Endothelial cell of umbilical vein (primary cell): Measurements from ENCODE around the gene C2orf69. TPM values are rescaled to one million over a fixed set of nuclear protein-coding genes. Genes with fewer than 3 reads are reported as not detected.

Experiments used
- BruUV-seq: library from RNA; stranded (reverse); fragments of 400-500 nt; replicated peaks from 2 replicates; lab custom pipeline; 2021; lab: Mats Ljungman, UMichigan
- CTCF ChIA-PET: fragments of 300-600, 350-600 bp; sonication (Branson Sonifier 250); formaldehyde crosslinking; loops from one replicate; lab custom pipeline; 2021; ENCODE audit warnings: antibody characterized with exemption, inconsistent platforms; lab: Charles Lee
- POLR2A ChIA-PET: fragments of 300-600, 350-600 bp; sonication (Branson Sonifier 250); formaldehyde crosslinking; loops from one replicate; lab custom pipeline; 2021; ENCODE audit warnings: antibody characterized with exemption, inconsistent platforms; lab: Charles Lee
- DNase-seq: peaks from one replicate; pipeline ENCODE4 v3.0.0-alpha.2; 2011; ENCODE audit warnings: low read depth, low spot score
- FAIRE-seq: peaks from 2 replicates; lab custom pipeline; 2011; peaks lifted over from hg19 to GRCh38; lab: Jason Lieb, UNC
- H2AFZ ChIP-seq: 2 replicates; pipeline ENCODE4 v1.6.0; 2012; ENCODE audit warnings: low read depth, low read length, control low read depth, inconsistent platforms
- H3K27ac ChIP-seq: 2 replicates; pipeline ENCODE4 v1.5.1; 2011; ENCODE audit warnings: low read depth, mild to moderate bottlenecking, control low read depth, low read length, moderate library complexity; ENCODE audit not compliant: insufficient read depth
- H3K27me3 ChIP-seq, 2 experiments: 2 replicates each; pipeline versions ENCODE4 v1.6.0 to v1.6.1; 2011; ENCODE audit warnings: low read length in 2 of 2, mixed read lengths in 1 of 2; ENCODE audit not compliant: control insufficient read depth in 2 of 2, insufficient read depth in 2 of 2
- H3K36me3 ChIP-seq, 2 experiments: 2 replicates in 1 of 2; 3 replicates in 1 of 2; pipeline ENCODE4 v1.5.1; 2011; ENCODE audit warnings: low read length in 2 of 2, mild to moderate bottlenecking in 1 of 2, moderate library complexity in 1 of 2; ENCODE audit not compliant: control insufficient read depth in 2 of 2, insufficient read depth in 2 of 2; ENCODE audit errors: extremely low read depth in 1 of 2
- H3K4me1 ChIP-seq: 3 replicates; pipeline ENCODE4 v1.5.1; 2011; ENCODE audit warnings: mild to moderate bottlenecking, low read length; ENCODE audit not compliant: control insufficient read depth, insufficient read depth; ENCODE audit errors: extremely low read depth
- H3K4me2 ChIP-seq: 2 replicates; pipeline ENCODE4 v1.6.1; 2011; ENCODE audit warnings: low read length, control low read depth, mixed read lengths; ENCODE audit not compliant: insufficient read depth
- H3K4me3 ChIP-seq, 3 experiments: fragments of 200-600 bp in 1 of 3; sonication (generic), shearing (Covaris generic) in 1 of 3; replicated peaks in 1 of 3; 2 replicates each; pipeline ENCODE4 v1.5.1; 2011 to 2016; ENCODE audit warnings: control low read depth in 3 of 3, low read length in 3 of 3, mild to moderate bottlenecking in 2 of 3, inconsistent platforms in 1 of 3, low read depth in 1 of 3, moderate library complexity in 1 of 3; ENCODE audit not compliant: insufficient read depth in 1 of 3
- H3K79me2 ChIP-seq: 2 replicates; pipeline ENCODE4 v1.6.0; 2012; ENCODE audit warnings: low read length, inconsistent platforms; ENCODE audit not compliant: control insufficient read depth, insufficient read depth
- H3K9ac ChIP-seq: replicated peaks from 2 replicates; pipeline ENCODE3; 2011; ENCODE audit warnings: low read length, control low read depth; ENCODE audit not compliant: insufficient read depth; ENCODE audit errors: extremely low read depth
- H3K9me1 ChIP-seq: replicated peaks from 3 replicates; pipeline ENCODE4 v1.6.0; 2011; ENCODE audit warnings: mild to moderate bottlenecking, low read length; ENCODE audit not compliant: control insufficient read depth, insufficient read depth; ENCODE audit errors: extremely low read depth
- H3K9me3 ChIP-seq: replicated peaks from 2 replicates; pipeline ENCODE4 v1.5.1; 2012; ENCODE audit warnings: low read length, inconsistent platforms; ENCODE audit not compliant: control insufficient read depth, insufficient read depth
- H4K20me1 ChIP-seq: replicated peaks from 2 replicates; pipeline ENCODE3; 2011; ENCODE audit warnings: mild to moderate bottlenecking, low read length; ENCODE audit not compliant: control insufficient read depth, insufficient read depth; ENCODE audit errors: extremely low read depth
- EZH2 ChIP-seq: IDR thresholded peaks from 2 replicates; pipeline ENCODE4 v1.6.1; 2012; ENCODE audit warnings: borderline replicate concordance, low read depth, mild to moderate bottlenecking, moderate library complexity, low read length, inconsistent platforms; ENCODE audit not compliant: severe bottlenecking
- FOS ChIP-seq: IDR thresholded peaks from 2 replicates; pipeline ENCODE4 v1.6.1; 2011; ENCODE audit warnings: mild to moderate bottlenecking, low read length, moderate library complexity, borderline replicate concordance; ENCODE audit not compliant: insufficient read depth
- GATA2 ChIP-seq: IDR thresholded peaks from 2 replicates; pipeline ENCODE4 v1.7.0; 2011; ENCODE audit warnings: low read depth, mild to moderate bottlenecking, moderate library complexity, mixed read lengths, low read length; ENCODE audit not compliant: insufficient read length, insufficient read depth
- JUN ChIP-seq: IDR thresholded peaks from 2 replicates; pipeline ENCODE4 v1.6.1; 2011; ENCODE audit warnings: borderline replicate concordance, low read depth; ENCODE audit not compliant: insufficient read length, insufficient read depth
- MYC ChIP-seq: IDR thresholded peaks from one replicate; pipeline ENCODE4 v1.6.1; 2011; ENCODE audit warnings: mild to moderate bottlenecking, low read depth, low read length
- POLR2A ChIP-seq: IDR thresholded peaks from 2 replicates; pipeline ENCODE4 v1.6.1; 2012; ENCODE audit warnings: low read depth, mild to moderate bottlenecking, control low read depth, low read length
- POLR2AphosphoS5 ChIP-seq: IDR thresholded peaks from 2 replicates; pipeline ENCODE4 v1.6.1; 2012; ENCODE audit warnings: low read depth, mild to moderate bottlenecking, control low read depth, low read length, moderate library complexity; ENCODE audit not compliant: insufficient read depth
- dilution Hi-C: fragments of 300-500 bp; cut with MboI; formaldehyde crosslinking; loops from one replicate; pipeline ENCODE4 v1.15.0; 2019; ENCODE audit warnings: low sequenced_read_pairs; ENCODE audit not compliant: extremely low pct_ligation_motif_present
- intact Hi-C: fragments of 100-400 bp; cut with micrococcal nuclease; formaldehyde crosslinking; loops from one replicate; pipeline ENCODE4 v1.10.0; 2022
- polyA plus RNA-seq, 4 experiments: library from polyadenylated mRNA; depleted of rRNA in 3 of 4; stranded (reverse) in 3 of 4; unstranded in 1 of 4; fragments of >200 nt; gene quantifications; 2 replicates each; pipeline versions ENCODE4 v1.2.1 to v1.2.3, GENCODE V29; 2011 to 2012; ENCODE audit warnings: missing spikeins in 1 of 4
- total RNA-seq: library from RNA; stranded (reverse); gene quantifications from 2 replicates; pipeline ENCODE4 v1.2.3, GENCODE V29; 2021
- TF ChIP-seq, protein P1 (sequence below): IDR thresholded peaks from 2 replicates; pipeline ENCODE4 v1.6.1; 2011; ENCODE audit not compliant: insufficient read depth, insufficient read length
- TF ChIP-seq, protein P2 (sequence below), 2 donors: IDR thresholded peaks; 1 replicate in 1 of 2; 2 replicates in 1 of 2; pipeline ENCODE4 v1.5.1; 2011; ENCODE audit warnings: low read length in 2 of 2, mild to moderate bottlenecking in 2 of 2, moderate library complexity in 2 of 2, control low read depth in 1 of 2, inconsistent platforms in 1 of 2, low read depth in 1 of 2; ENCODE audit not compliant: insufficient read depth in 1 of 2; ENCODE audit errors: extremely low read depth in 1 of 2

The C2orf69 gene
- total and polyA plus RNA-seq, 2 donors (not counting 3 experiments of a cell fraction or from before 2014, with no cell fraction given): 1.7 to 12.9 TPM

DNA sequence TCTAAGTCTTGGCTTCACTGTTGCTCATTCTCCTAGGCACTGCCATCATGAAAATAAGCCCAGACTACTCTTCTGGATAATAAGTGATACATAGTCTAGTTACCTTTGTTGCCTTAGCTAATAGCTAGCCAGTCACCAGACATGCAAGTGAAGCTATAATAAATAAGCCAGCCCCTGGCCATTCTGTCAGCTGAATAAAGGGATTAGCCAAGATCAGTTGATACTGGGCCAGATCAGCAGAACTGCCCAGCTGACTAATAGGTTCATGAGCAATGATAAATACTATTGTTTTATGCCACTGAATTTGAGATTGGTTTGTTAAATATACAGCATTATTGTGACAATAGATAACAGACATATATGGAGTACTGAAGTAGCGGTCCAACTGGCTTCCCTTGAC lies 8.0 kb upstream of the C2orf69 start:
- no peak overlapping the region for H2AFZ ChIP-seq
- peaks cover 0 to 7% of the 10 kb centered on the region in 2 experiments for H3K27me3 ChIP-seq
- no peak for FAIRE-seq
- CTCF ChIA-PET: no interaction called here
- H3K9ac ChIP-seq: no peak overlapping the region
- H3K79me2 ChIP-seq: no peaks in the 10 kb centered on the region
- H4K20me1 ChIP-seq: no peaks in the 10 kb centered on the region
- dilution Hi-C loops: no loop called here
- H3K4me3 ChIP-seq: no peak overlapping the region
- BruUV-seq: no TSS peak
- H3K9me3 ChIP-seq: no peaks in the 10 kb centered on the region
- no peaks in the 10 kb centered on the region for H3K4me1 ChIP-seq
- TF ChIP-seq FOS (no peak), MYC (no peak)
- TF ChIP-seq, protein P1, sequence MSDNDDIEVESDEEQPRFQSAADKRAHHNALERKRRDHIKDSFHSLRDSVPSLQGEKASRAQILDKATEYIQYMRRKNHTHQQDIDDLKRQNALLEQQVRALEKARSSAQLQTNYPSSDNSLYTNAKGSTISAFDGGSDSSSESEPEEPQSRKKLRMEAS: no peak
- H3K36me3 ChIP-seq: no peaks in the 10 kb centered on the region
- POLR2A ChIA-PET: no interaction called here
- no peak for DNase-seq
- H3K9me1 ChIP-seq: no peaks in the 10 kb centered on the region
- no peak overlapping the region for H3K27ac ChIP-seq
- intact Hi-C loops: no loop called here
- no peak overlapping the region for H3K4me2 ChIP-seq

DNA sequence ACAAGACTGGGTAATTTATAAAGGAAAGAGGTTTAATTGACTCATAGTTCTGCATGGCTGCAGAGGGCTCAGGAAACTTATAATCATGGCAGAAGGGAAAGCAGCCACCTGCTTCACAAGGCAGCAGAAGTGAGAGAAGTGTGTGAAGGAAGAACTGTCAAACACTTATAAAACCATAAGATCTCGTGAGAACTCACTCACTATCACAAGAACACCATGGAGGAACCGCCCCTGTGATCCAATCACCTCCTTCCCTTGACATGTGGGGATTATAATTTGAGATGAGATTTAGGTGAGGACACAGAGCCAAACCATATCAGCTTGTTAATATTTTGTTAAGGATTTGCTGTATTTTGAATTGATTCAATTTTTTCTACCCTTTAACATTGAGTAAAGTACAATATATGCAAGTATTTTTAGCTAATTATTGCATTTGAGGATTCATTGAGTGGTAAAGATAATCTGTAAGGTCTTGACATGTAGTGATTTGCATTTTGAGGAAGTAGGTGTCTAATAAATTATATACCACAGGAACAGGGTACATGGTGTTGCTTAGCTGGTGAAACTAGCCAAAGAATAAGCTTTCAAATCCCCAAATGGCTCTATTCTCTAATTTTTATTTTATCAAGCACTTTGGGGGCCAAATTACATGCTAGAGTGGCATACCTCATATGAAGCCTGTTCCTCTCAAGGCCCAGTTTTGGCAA lies 3.9 kb upstream of the C2orf69 start:
- H3K4me2 ChIP-seq: no peak overlapping the region
- H2AFZ ChIP-seq: no peak overlapping the region
- intact Hi-C loops: no loop called here
- dilution Hi-C loops: no loop called here
- no peak overlapping the region for H3K27ac ChIP-seq
- TF ChIP-seq FOS: no peak
- TF ChIP-seq GATA2: no peak
- no peak for TF ChIP-seq MYC
- TF ChIP-seq, protein P2, sequence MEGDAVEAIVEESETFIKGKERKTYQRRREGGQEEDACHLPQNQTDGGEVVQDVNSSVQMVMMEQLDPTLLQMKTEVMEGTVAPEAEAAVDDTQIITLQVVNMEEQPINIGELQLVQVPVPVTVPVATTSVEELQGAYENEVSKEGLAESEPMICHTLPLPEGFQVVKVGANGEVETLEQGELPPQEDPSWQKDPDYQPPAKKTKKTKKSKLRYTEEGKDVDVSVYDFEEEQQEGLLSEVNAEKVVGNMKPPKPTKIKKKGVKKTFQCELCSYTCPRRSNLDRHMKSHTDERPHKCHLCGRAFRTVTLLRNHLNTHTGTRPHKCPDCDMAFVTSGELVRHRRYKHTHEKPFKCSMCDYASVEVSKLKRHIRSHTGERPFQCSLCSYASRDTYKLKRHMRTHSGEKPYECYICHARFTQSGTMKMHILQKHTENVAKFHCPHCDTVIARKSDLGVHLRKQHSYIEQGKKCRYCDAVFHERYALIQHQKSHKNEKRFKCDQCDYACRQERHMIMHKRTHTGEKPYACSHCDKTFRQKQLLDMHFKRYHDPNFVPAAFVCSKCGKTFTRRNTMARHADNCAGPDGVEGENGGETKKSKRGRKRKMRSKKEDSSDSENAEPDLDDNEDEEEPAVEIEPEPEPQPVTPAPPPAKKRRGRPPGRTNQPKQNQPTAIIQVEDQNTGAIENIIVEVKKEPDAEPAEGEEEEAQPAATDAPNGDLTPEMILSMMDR (IDR thresholded peaks at IDR 0.05; ENCODE audit: extremely low read depth in 1 of 2, insufficient read depth in 1 of 2, low read depth in 1 of 2, low read length in 2 of 2): no peak
- TF ChIP-seq JUN: no peak
- TF ChIP-seq POLR2A: no peak
- TF ChIP-seq POLR2AphosphoS5: no peak
- TF ChIP-seq, protein P1: no peak
- TF ChIP-seq EZH2: no peak
- H3K27me3 ChIP-seq: peaks cover 0 to 3% of the 10 kb centered on the region in 2 experiments
- ChIA-PET CTCF (interaction anchor here (0.9 kb wide), 1 partner anchor 8 kb away, joined by 3 read pairs; no protein-coding TSS in a partner anchor), POLR2A (no interaction called here)
- FAIRE-seq: no peak
- no peak overlapping the region for H3K4me3 ChIP-seq
- no peaks in the 10 kb centered on the region for H3K9me1 ChIP-seq
- no peaks in the 10 kb centered on the region for H3K9me3 ChIP-seq
- peaks cover 10% of the 10 kb centered on the region for H3K79me2 ChIP-seq
- no peaks in the 10 kb centered on the region for H3K36me3 ChIP-seq
- DNase-seq: no peak
- peaks cover 8% of the 10 kb centered on the region for H3K4me1 ChIP-seq
- H3K9ac ChIP-seq: no peak overlapping the region
- H4K20me1 ChIP-seq: no peaks in the 10 kb centered on the region
- no TSS peak for BruUV-seq
